OCI-M1 (cell line): ENCODE results near the gene SMIM21.
A peak's percentile ranks its signal among the peaks of the same experiment; 100 is the strongest.

ENCODE experiments used
- DNase-seq: peaks from one replicate; lab custom pipeline; 2025; lab: John Stamatoyannopoulos, UW

SMIM21 gene

DNA sequence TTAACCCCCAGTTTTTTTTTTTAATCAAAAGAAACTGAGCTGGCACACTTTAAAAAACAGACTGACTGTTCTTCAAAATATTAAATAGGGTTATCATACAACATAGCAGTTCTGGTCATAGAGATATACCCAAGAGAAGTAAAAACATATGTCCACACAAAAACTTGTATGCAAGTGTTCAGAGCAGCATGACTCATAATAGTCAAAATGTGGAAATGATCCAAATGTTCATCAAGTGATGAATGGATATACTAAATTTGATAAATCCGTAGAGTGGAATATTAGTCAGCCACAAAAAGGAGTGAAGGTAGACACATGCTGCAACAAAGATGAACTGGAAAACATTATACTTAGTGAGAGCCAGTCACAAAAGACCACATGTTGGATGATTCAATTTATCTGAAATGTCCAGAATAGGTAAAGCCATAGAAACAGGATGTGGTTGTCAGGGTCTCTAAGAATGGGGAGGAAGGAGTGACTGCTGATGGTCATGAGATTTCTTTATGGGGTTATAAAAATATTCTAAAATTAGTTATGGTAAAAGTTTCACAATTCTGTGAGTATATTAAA, 5.1 kb downstream of the SMIM21 start:
- DNase-seq: no peak

DNA sequence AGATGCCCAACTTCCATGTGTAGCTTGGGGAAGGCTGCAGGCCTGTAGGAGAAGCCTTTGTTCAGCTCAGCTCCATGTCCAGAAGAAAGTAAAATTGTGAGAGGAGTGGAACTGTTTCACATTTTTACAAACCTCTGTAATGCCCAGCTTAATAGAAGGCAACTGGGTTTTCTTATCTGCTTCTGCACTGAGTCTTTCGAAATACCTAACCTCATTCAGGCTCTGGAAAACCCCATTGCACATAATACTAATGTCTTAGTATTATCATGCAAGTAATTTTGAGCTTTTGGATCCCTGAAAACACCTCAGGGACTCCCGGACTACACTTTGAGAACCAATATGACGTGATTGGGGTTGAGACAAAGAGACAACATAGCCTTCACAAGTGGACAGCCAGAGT, 5.8 kb downstream of the SMIM21 start:
- DNase-seq: no peak

- DNase-seq: no peak
Observed at GRCh38 chr18:75418293-75419005, 9.1 kb downstream of the SMIM21 start.

DNA sequence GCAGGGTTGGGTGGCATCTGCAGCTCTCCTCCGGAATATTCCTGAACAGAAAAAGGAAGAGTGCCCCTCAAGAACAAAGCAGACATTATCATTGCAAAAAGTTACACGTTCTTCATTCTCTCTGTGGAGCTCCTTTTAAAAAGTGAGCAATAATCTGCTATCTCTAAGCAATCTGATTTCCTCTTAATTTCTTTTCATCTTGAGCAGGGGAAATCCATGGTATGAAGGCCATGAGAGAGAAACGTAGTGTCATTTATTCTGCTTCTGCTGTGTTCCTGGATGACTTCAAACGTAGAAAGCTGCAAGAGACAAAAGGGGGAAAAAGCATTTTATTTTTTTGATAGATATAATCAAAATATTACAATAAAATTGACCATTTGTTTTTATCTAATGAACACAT, 16.9 kb downstream of the SMIM21 start:
- no peak for DNase-seq

GRCh38 chr18:75409806-75410205, 17.7 kb downstream of the SMIM21 start:
- DNase-seq: no peak

- peak; percentile 16 for DNase-seq
Observed at GRCh38 chr18:75408554-75409506, 18.7 kb downstream of the SMIM21 start.

GRCh38 chr18:75407468-75408437, 19.8 kb downstream of the SMIM21 start:
- DNase-seq: no peak

DNA sequence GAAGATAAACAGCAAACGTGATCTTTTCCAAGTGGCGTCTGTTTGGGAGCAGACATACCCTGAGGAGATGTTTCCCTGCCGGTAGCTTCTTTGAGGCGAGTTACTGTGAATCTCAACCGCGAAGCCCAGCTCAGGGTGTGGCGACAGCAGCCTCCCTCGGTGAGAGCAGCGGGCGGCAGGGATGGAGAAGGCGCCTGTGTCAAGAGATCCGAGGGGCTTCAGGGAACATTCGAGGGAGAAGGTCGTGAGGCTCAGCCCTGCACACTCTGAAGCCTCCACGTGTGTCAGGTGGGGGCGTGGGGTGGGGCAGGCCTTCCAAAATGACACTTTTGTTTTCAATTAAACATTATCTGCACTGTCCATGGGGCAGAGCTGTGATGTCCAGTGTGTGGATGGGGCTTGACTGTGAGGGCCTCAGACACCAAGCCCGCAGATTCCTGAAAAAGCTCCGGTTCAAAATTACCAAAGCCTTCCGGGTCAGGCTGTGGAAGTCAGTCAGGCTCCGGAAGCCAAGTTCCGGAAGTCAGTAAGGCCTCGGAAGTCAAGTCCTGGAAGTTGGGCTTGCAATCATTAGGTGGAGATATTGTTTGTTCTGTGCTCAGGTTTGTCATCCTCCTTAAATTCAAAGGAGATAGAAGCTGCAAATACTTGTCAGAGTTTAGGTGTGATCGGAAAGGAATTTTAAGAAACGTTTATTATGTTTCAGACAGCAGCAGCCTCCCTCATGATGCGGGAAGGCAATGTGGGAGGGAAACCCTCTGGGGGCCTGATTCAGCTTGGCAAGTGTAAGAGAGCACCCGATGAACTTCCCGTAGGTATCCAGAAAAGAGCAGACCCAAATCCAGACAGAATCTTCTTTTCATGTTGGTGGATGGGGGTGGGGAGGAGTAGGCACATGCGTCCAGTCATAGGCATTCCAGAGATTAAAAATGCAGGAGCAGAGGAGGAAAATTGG, 20.7 kb downstream of the SMIM21 start:
- DNase-seq: no peak

- DNase-seq: no peak
Observed at GRCh38 chr18:75405351-75405750, 22.2 kb downstream of the SMIM21 start.

GRCh38 chr18:75400366-75400765, 27.1 kb downstream of the SMIM21 start:
- no peak for DNase-seq

DNA sequence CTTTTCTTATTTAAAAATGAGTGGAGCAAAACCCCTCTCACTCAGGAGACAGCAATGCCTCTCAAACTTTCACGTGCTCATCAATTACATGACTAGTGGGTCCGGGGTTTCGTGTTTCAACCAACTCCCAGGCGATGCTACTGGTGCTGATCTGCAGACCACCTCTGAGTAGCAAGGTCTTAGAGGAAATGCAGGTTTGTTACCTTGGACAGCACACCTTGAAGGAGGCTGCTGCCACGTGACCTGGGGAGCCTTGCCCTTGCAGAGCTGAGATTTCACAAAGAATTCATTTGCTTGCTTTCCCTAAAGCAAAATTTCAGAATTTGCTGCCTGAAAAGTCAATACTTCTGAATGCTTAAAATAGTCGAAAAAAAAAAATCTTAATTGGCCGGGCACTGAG, 32.4 kb downstream of the SMIM21 start:
- DNase-seq: no peak

DNA sequence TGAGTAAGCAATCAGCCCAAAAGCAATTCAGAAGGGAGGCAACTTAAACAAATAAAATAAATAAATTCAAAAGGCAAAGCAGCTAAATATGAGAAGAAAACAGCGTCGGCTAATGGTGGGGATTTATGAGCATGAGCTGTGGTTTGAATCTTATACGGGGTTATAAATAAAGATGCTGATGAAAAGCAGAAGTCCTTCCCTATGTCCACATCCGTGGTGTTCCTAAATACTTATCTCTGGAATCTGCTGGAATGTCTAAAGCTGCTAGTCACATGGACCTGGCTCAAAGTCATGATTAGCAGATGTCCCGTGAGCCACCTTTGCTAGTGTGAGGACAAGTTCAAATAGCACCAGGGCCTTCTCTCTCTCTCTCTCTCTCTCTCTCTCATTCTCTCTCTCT, 33.8 kb downstream of the SMIM21 start:
- no peak for DNase-seq

DNA sequence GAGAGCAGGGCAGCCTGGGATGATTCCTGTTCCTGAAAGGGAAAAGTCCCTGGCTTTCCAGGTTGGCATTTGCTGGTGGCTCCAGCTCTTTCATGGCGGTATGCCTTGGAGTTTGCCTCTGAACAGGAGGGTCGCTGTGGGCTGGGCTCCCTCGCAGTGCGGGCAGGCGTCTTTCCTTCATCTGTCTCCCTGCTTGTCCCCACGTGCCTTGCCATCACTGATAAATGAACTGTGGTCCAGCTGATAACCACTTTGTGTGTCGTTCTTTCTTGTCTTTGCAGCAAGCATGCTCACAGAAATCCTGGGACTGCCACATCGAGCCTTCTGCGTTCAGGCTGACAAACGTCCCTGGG, 35.3 kb downstream of the SMIM21 start:
- no peak for DNase-seq

DNA sequence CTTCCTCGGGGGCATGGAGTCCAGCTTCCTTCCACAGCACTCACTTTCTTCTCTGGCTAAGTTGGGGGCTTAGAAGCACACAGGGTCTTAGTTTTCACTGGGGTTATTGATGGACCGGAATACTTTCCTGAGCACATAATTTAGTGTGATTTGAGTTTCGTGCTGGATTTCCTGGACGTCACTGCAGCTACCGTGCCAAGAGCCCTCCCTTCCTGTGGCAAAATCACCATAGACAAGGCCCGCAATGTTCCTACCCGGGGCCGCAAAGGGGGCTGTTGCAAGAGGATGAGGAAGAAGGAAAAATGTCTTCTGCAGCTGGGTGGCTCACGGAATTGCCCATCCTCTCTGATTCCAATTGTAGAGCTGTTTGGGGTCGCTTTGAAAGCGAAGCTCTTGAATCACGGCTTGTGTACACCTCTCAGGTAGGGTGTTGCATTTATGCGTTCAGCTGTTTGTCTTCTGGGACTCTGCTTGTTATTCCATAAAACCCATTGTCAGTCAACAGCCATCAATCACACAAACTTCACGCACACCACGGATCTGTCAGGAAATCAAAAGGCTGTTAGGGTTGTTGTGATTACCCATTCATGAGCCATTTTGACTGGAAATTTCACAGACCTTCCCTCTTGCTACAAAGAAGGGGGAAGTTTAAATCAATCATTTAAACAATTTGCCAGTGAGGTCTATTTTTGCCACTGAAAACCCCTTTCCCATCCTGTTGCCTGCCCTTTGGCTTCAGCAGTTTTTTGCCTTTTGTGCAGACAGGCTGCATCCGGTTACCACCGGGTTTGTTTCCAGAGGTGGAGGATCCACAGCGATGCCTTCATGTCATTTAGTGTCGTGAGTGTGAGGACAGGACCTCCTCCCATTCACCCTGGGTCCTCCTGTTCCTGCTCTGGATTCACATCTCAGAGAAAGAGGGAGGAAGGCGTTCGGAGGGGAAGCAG, 36.0 kb downstream of the SMIM21 start:
- no peak for DNase-seq

- DNase-seq: no peak
Observed at GRCh38 chr18:75390854-75391253, 36.6 kb downstream of the SMIM21 start.

DNA sequence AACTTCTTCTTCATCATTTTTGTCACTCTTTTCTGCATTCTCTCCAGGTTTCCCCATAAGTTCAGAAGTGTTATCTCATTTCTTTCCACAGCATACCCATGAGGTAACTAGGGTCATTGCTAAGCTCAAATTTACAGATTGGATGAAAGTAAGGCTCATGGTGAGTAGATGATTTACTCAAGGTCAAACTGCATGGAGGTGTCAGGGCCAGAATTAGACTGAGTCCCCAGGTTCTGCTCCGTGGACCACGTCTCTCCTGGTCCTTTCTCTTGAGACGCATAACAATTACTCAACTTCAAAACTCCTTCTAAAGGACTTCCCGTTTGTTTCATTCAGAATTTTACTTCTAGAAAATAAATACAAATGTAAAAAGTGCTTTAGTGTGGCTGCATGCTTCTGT, 43.4 kb downstream of the SMIM21 start:
- no peak for DNase-seq

GRCh38 chr18:75378376-75379315, 48.9 kb downstream of the SMIM21 start:
- DNase-seq: no peak

- DNase-seq: no peak
Observed at GRCh38 chr18:75377926-75378325, 49.6 kb downstream of the SMIM21 start.
